KMS-11 (cell line): ENCODE results near the gene CATSPER3.

Source experiments
- H2AFZ ChIP-seq: fragments of 200-600 bp; sonication (generic); 2 replicates; pipeline ENCODE4 v1.6.1; 2016; ENCODE audit warnings: antibody characterized with exemption, mixed run types, low read depth
- H3K27ac ChIP-seq: fragments of 200-600 bp; sonication (generic); 2 replicates; pipeline ENCODE4 v1.6.1; 2016; ENCODE audit warnings: mild to moderate bottlenecking, mixed run types
- H3K27me3 ChIP-seq: fragments of 200-600 bp; sonication (generic); 2 replicates; pipeline ENCODE4 v1.6.1; 2017; ENCODE audit warnings: mild to moderate bottlenecking, low read depth, mixed run types, moderate library complexity; ENCODE audit not compliant: insufficient read depth
- H3K36me3 ChIP-seq: fragments of 200-600 bp; sonication (generic); 2 replicates; pipeline ENCODE4 v1.6.1; 2017; ENCODE audit warnings: mild to moderate bottlenecking, mixed run types; ENCODE audit not compliant: insufficient read depth
- H3K4me1 ChIP-seq: fragments of 200-600 bp; sonication (generic); 2 replicates; pipeline ENCODE4 v1.6.1; 2016; ENCODE audit warnings: mild to moderate bottlenecking, low read depth, mixed run types; ENCODE audit not compliant: poor library complexity, severe bottlenecking
- H3K4me2 ChIP-seq: fragments of 200-600 bp; sonication (generic); 2 replicates; pipeline ENCODE4 v1.7.0; 2016; ENCODE audit warnings: mild to moderate bottlenecking, mixed run types
- H3K4me3 ChIP-seq: fragments of 200-600 bp; sonication (generic); IDR thresholded peaks from 2 replicates; pipeline ENCODE4 v1.6.1; 2017; ENCODE audit warnings: low read depth, low read length, mixed read lengths; ENCODE audit not compliant: insufficient read depth
- H3K79me2 ChIP-seq: fragments of 200-600 bp; sonication (generic); 2 replicates; pipeline ENCODE4 v1.6.1; 2016; ENCODE audit warnings: low read depth, mixed run types; ENCODE audit not compliant: insufficient read depth
- H3K9ac ChIP-seq: fragments of 200-600 bp; sonication (generic); 2 replicates; pipeline ENCODE4 v1.6.1; 2016; ENCODE audit warnings: mild to moderate bottlenecking, mixed run types
- H4K20me1 ChIP-seq: fragments of 200-600 bp; sonication (generic); 2 replicates; pipeline ENCODE4 v1.6.1; 2016; ENCODE audit warnings: mild to moderate bottlenecking, mixed run types; ENCODE audit not compliant: insufficient read depth
- TF ChIP-seq, protein P1 (sequence below): fragments of 200-600 bp; sonication (generic); conservative IDR thresholded peaks from 2 replicates; pipeline ENCODE4 v1.6.1; 2017; ENCODE audit warnings: low read depth, mild to moderate bottlenecking, antibody characterized with exemption, low read length, moderate library complexity, mixed read lengths

Gene CATSPER3

DNA sequence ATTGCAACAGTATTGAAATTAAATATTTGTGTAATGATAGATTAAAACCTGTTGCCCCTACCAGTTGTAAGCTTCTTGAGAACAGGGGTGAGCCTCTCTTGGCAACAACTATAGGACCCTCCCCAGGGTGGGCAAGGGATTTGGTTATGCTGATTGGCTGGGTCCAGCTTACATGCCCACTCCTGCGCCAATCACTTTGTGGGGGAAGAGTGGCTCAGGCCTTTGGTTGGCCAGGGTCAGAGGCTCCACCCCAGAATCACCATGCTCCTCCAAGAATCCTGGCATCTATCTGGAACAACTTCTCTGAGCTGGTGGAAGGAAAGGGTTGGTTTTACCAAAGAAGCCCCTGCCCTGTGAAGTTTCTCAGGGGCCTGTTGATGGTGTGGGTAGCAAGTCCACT lies 74.9 kb downstream of the CATSPER3 start:
- Histone ChIP-seq H3K27ac (no peak overlapping the region), H3K79me2 (no peaks in the 10 kb centered on the region), H3K36me3 (no peaks in the 10 kb centered on the region), H3K9ac (no peak overlapping the region), H2AFZ (no peak overlapping the region), H3K4me1 (no peaks in the 10 kb centered on the region), H3K4me2 (no peak overlapping the region), H3K27me3 (no peaks in the 10 kb centered on the region), H4K20me1 (no peaks in the 10 kb centered on the region), H3K4me3 (no peak overlapping the region)
- TF ChIP-seq, protein P1, sequence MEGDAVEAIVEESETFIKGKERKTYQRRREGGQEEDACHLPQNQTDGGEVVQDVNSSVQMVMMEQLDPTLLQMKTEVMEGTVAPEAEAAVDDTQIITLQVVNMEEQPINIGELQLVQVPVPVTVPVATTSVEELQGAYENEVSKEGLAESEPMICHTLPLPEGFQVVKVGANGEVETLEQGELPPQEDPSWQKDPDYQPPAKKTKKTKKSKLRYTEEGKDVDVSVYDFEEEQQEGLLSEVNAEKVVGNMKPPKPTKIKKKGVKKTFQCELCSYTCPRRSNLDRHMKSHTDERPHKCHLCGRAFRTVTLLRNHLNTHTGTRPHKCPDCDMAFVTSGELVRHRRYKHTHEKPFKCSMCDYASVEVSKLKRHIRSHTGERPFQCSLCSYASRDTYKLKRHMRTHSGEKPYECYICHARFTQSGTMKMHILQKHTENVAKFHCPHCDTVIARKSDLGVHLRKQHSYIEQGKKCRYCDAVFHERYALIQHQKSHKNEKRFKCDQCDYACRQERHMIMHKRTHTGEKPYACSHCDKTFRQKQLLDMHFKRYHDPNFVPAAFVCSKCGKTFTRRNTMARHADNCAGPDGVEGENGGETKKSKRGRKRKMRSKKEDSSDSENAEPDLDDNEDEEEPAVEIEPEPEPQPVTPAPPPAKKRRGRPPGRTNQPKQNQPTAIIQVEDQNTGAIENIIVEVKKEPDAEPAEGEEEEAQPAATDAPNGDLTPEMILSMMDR, result no peak

DNA sequence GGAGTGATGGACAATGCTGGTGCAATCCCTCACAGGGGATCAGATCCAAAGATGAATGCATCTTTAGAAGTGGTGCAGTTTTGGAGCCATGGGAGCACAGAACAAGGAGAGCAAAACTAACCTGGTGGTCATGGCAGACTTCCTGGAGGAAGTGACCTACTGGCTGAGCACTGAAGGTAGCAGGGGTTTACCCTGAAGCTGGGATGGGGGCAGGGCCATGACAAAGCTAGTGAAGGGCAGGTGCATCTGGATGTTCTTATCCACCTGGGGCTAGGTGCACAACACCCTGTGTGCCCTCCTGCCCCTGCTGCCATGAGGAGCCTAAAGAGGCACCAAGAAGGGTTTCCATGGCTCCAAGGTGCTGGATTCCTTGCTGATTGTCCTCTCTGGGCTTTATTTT lies 77.8 kb downstream of the CATSPER3 start:
- H3K4me2 ChIP-seq, result no peak overlapping the region
- no peaks in the 10 kb centered on the region for H3K27me3 ChIP-seq
- TF ChIP-seq, protein P1, result no peak
- H3K36me3 ChIP-seq, result no peaks in the 10 kb centered on the region
- H2AFZ ChIP-seq, result no peak overlapping the region
- no peak overlapping the region for H3K9ac ChIP-seq
- H4K20me1 ChIP-seq, result no peaks in the 10 kb centered on the region
- H3K4me3 ChIP-seq, result no peak overlapping the region
- no peak overlapping the region for H3K27ac ChIP-seq
- no peaks in the 10 kb centered on the region for H3K4me1 ChIP-seq
- no peaks in the 10 kb centered on the region for H3K79me2 ChIP-seq

DNA sequence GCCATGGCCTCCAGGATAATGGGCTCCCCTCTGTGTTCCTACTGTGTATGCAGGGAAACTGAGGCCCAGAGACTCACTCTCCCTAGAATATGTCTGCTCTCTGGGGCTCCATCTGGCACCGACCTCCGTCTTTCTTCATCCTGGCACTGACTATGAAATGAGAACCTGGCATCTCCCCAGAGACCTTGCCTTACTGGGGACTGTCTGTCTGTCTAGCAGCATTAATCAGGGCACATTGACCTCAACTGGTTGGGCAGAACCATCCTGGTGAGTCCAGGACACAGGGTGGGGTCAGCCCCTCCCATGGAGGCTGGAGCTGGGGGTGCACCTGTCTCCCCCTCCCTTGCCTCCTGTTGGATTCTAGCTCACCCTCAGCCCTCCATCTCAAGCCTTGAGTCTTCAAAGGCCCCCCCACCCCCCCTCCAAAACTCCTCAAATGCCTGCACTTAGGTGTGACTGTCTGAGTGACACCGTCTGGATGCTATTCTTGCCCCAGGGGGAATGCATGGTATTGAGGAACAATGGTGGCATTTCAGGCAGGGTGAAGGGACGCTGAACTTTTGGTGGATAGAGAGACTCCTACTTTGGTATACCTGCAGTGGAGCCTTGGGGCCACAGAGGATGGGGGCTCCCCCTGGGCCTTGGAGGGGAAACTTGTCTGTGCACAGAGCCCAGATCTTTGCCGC lies 79.1 kb downstream of the CATSPER3 start:
- Histone ChIP-seq H3K79me2 (no peaks in the 10 kb centered on the region), H3K27me3 (no peaks in the 10 kb centered on the region)

DNA sequence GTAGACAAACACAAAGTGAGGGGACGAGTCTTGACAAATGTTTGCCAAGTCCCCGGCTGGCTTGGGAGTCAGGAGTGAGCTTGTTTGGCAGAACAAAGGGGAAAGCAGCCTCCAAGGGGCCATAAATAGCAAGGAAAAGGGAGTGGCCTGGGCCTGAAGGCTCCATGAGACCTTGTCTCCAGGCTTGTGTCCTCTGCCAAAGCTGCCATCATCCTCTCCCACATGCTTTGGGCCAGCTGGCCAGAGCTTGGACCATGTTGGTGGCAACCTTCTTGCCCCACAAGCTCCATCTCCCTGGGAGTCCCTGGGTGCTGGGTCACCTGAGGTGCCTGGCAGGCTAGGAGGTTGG lies 79.6 kb downstream of the CATSPER3 start:
- Histone ChIP-seq H3K9ac (no peak overlapping the region), H3K27ac (no peak overlapping the region), H3K79me2 (no peaks in the 10 kb centered on the region), H3K36me3 (no peaks in the 10 kb centered on the region), H3K4me1 (no peaks in the 10 kb centered on the region), H4K20me1 (no peaks in the 10 kb centered on the region), H3K27me3 (no peaks in the 10 kb centered on the region), H3K4me3 (no peak overlapping the region), H3K4me2 (no peak overlapping the region), H2AFZ (no peak overlapping the region)
- TF ChIP-seq, protein P1, result no peak

More for the DNA sequence above, 79.1 kb downstream of the CATSPER3 start:
- Histone ChIP-seq H2AFZ (no peak overlapping the region), H3K36me3 (no peaks in the 10 kb centered on the region), H3K4me1 (no peaks in the 10 kb centered on the region), H3K27ac (no peak overlapping the region), H4K20me1 (no peaks in the 10 kb centered on the region), H3K4me2 (no peak overlapping the region), H3K9ac (no peak overlapping the region), H3K4me3 (no peak overlapping the region)
- TF ChIP-seq, protein P1, result no peak
